GM23338 (cell line): ENCODE results near the gene TPGS2. TPM values are rescaled to one million over a fixed set of nuclear protein-coding genes. Genes with fewer than 3 reads are reported as not detected.

Experiments
- ATAC-seq: fragments of 200-7000 bp; cut with Tn5 transposase; 3 replicates; pipeline ENCODE4 v1.9.1; 2020
- DNase-seq: peaks from one replicate; pipeline ENCODE4 v3.0.0-alpha.2; 2015; ENCODE audit warnings: low spot score
- H2AFZ ChIP-seq: fragments of 200-600 bp; sonication (generic); 2 replicates; pipeline ENCODE4 v1.8.0; 2016; ENCODE audit warnings: antibody characterized with exemption, mild to moderate bottlenecking, moderate library complexity
- H3F3A ChIP-seq: fragments of 200-600 bp; sonication (generic); replicated peaks from 2 replicates; pipeline ENCODE4 v1.8.0; 2017; ENCODE audit warnings: antibody characterized with exemption, mixed run types, low read depth
- H3K27ac ChIP-seq: fragments of 200-600 bp; sonication (generic); 2 replicates; pipeline ENCODE4 v1.6.1; 2016; ENCODE audit warnings: low read depth
- H3K27me3 ChIP-seq: fragments of 200-600 bp; sonication (generic); 2 replicates; pipeline ENCODE4 v1.8.0; 2016; ENCODE audit warnings: mild to moderate bottlenecking, mixed run types, moderate library complexity; ENCODE audit not compliant: insufficient read depth
- H3K36me3 ChIP-seq: fragments of 200-600 bp; sonication (generic); 2 replicates; pipeline ENCODE4 v1.8.0; 2016; ENCODE audit warnings: mild to moderate bottlenecking; ENCODE audit not compliant: insufficient read depth
- H3K4me1 ChIP-seq: fragments of 200-600 bp; sonication (generic); 2 replicates; pipeline ENCODE4 v1.8.0; 2016; ENCODE audit warnings: mild to moderate bottlenecking, moderate library complexity; ENCODE audit not compliant: insufficient read depth
- H3K4me2 ChIP-seq: fragments of 200-600 bp; sonication (generic); 2 replicates; pipeline ENCODE4 v1.7.1; 2017; ENCODE audit warnings: mixed run types
- H3K4me3 ChIP-seq: fragments of 200-600 bp; sonication (generic); 2 replicates; pipeline ENCODE4 v1.6.1; 2016; ENCODE audit warnings: mixed run types
- H3K79me2 ChIP-seq: fragments of 200-600 bp; sonication (generic); replicated peaks from 2 replicates; pipeline ENCODE4 v1.8.0; 2017; ENCODE audit warnings: mild to moderate bottlenecking; ENCODE audit not compliant: insufficient read depth
- H3K9me2 ChIP-seq: fragments of 200-600 bp; sonication (generic); 2 replicates; pipeline ENCODE4 v1.8.0; 2017; ENCODE audit not compliant: insufficient read depth
- H4K20me1 ChIP-seq: fragments of 200-600 bp; sonication (generic); replicated peaks from 2 replicates; pipeline ENCODE4 v1.8.0; 2017; ENCODE audit warnings: mild to moderate bottlenecking; ENCODE audit not compliant: insufficient read depth
- H3K27ac Mint-ChIP-seq: 2 replicates; pipeline ENCODE4 v1.8.0; 2020; ENCODE audit warnings: inconsistent platforms, mild to moderate bottlenecking, moderate library complexity, mixed read lengths
- H3K27me3 Mint-ChIP-seq: 3 replicates; pipeline ENCODE4 v1.8.0; 2022; ENCODE audit warnings: low read depth, mild to moderate bottlenecking, moderate library complexity, mixed read lengths, inconsistent platforms; ENCODE audit not compliant: insufficient read depth, poor library complexity
- H3K36me3 Mint-ChIP-seq: 3 replicates; pipeline ENCODE4 v1.8.0; 2021; ENCODE audit warnings: low read depth, mild to moderate bottlenecking, inconsistent platforms, moderate library complexity, mixed read lengths
- H3K4me1 Mint-ChIP-seq: 3 replicates; pipeline ENCODE4 v1.8.0; 2020; ENCODE audit warnings: mild to moderate bottlenecking, inconsistent platforms, mixed read lengths
- H3K4me3 Mint-ChIP-seq: 3 replicates; pipeline ENCODE4 v1.8.0; 2021; ENCODE audit warnings: moderate library complexity, mild to moderate bottlenecking, inconsistent platforms, mixed read lengths
- H3K9me3 Mint-ChIP-seq: 3 replicates; pipeline ENCODE4 v1.8.0; 2020; ENCODE audit warnings: moderate library complexity, mild to moderate bottlenecking, inconsistent platforms, mixed read lengths
- CREB1 ChIP-seq: fragments of 250-450 bp; sonication (Bioruptor Pico); IDR thresholded peaks from 2 replicates; pipeline ENCODE4 v1.5.0; 2020; ENCODE audit warnings: low read depth, mild to moderate bottlenecking, moderate library complexity
- polyA plus RNA-seq: library from polyadenylated mRNA; unstranded; fragments of >200 nt; fragmentation: Nextera tagmentation; extraction: Ambion mirVana; gene quantifications from 2 replicates; pipeline ENCODE4 v1.2.1, GENCODE V29; 2016
- total RNA-seq: library from RNA; depleted of rRNA; stranded (reverse); fragments of >200 nt; shearing (Covaris generic); gene quantifications from 2 replicates; pipeline ENCODE4 v1.2.3, GENCODE V29; 2014
- TF ChIP-seq, protein P1 (sequence below): IDR thresholded peaks from one replicate; pipeline ENCODE4 v1.6.1; 2018; ENCODE audit warnings: antibody characterized with exemption; ENCODE audit not compliant: unreplicated experiment
- TF ChIP-seq, protein P2 (sequence below): fragments of 250-450 bp; sonication (Bioruptor Pico); IDR thresholded peaks from 2 replicates; pipeline ENCODE4 v1.5.0; 2020; ENCODE audit warnings: mild to moderate bottlenecking, moderate library complexity

TPGS2 gene
- total and polyA plus RNA-seq, 2 experiments from 2014 or later: 136 to 167 TPM

DNA sequence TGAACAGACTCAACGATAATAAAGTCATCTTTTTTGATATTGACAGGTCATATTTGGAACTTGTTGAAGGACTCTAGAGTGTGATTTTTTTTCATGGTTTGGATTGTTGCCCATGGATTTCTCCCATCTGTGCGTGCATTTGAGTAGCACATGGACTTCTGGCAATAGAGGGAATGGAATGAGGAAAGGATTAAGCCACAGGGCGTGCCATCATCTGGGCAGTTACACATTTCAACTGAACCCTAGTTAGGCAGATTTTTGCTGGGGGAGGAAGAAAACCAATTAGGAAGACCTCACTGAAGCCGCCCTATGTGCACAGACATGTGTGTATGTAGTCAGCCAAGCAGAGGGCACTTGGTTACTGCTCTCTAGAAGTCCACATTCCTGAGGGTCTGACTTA lies 72.6 kb downstream of the TPGS2 start:
- H3K36me3 Mint-ChIP-seq: no peaks in the 10 kb centered on the region; the same call in 2 of the 3 replicates
- H3K4me1 Mint-ChIP-seq: no peaks in the 10 kb centered on the region; the same call in 1 of the 3 replicates

More for the DNA sequence above, 72.6 kb downstream of the TPGS2 start:
- Mint-ChIP-seq H3K4me3 (no peak overlapping the region), H3K27ac (no peak overlapping the region), H3K9me3 (no peaks in the 10 kb centered on the region; the same call in 2 of the 3 replicates), H3K27me3 (no peaks in the 10 kb centered on the region)
- no peak overlapping the region for H2AFZ ChIP-seq
- no peak for ATAC-seq
- no peaks in the 10 kb centered on the region for H3K9me2 ChIP-seq
- no peak for DNase-seq
- H3K4me1 ChIP-seq: 0 out of 2 replicates have a peak, but pooled peaks cover 4% of the 10 kb centered on the region
- no peaks in the 10 kb centered on the region for H4K20me1 ChIP-seq
- H3K27ac ChIP-seq: no peak overlapping the region
- H3K4me3 ChIP-seq: no peak overlapping the region
- H3K79me2 ChIP-seq: no peaks in the 10 kb centered on the region
- no peaks in the 10 kb centered on the region for H3K27me3 ChIP-seq
- no peaks in the 10 kb centered on the region for H3K36me3 ChIP-seq
- TF ChIP-seq CREB1 (CRISPR knock-in tag): no peak
- TF ChIP-seq, protein P1, sequence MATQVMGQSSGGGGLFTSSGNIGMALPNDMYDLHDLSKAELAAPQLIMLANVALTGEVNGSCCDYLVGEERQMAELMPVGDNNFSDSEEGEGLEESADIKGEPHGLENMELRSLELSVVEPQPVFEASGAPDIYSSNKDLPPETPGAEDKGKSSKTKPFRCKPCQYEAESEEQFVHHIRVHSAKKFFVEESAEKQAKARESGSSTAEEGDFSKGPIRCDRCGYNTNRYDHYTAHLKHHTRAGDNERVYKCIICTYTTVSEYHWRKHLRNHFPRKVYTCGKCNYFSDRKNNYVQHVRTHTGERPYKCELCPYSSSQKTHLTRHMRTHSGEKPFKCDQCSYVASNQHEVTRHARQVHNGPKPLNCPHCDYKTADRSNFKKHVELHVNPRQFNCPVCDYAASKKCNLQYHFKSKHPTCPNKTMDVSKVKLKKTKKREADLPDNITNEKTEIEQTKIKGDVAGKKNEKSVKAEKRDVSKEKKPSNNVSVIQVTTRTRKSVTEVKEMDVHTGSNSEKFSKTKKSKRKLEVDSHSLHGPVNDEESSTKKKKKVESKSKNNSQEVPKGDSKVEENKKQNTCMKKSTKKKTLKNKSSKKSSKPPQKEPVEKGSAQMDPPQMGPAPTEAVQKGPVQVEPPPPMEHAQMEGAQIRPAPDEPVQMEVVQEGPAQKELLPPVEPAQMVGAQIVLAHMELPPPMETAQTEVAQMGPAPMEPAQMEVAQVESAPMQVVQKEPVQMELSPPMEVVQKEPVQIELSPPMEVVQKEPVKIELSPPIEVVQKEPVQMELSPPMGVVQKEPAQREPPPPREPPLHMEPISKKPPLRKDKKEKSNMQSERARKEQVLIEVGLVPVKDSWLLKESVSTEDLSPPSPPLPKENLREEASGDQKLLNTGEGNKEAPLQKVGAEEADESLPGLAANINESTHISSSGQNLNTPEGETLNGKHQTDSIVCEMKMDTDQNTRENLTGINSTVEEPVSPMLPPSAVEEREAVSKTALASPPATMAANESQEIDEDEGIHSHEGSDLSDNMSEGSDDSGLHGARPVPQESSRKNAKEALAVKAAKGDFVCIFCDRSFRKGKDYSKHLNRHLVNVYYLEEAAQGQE: no peak
- TF ChIP-seq, protein P2, sequence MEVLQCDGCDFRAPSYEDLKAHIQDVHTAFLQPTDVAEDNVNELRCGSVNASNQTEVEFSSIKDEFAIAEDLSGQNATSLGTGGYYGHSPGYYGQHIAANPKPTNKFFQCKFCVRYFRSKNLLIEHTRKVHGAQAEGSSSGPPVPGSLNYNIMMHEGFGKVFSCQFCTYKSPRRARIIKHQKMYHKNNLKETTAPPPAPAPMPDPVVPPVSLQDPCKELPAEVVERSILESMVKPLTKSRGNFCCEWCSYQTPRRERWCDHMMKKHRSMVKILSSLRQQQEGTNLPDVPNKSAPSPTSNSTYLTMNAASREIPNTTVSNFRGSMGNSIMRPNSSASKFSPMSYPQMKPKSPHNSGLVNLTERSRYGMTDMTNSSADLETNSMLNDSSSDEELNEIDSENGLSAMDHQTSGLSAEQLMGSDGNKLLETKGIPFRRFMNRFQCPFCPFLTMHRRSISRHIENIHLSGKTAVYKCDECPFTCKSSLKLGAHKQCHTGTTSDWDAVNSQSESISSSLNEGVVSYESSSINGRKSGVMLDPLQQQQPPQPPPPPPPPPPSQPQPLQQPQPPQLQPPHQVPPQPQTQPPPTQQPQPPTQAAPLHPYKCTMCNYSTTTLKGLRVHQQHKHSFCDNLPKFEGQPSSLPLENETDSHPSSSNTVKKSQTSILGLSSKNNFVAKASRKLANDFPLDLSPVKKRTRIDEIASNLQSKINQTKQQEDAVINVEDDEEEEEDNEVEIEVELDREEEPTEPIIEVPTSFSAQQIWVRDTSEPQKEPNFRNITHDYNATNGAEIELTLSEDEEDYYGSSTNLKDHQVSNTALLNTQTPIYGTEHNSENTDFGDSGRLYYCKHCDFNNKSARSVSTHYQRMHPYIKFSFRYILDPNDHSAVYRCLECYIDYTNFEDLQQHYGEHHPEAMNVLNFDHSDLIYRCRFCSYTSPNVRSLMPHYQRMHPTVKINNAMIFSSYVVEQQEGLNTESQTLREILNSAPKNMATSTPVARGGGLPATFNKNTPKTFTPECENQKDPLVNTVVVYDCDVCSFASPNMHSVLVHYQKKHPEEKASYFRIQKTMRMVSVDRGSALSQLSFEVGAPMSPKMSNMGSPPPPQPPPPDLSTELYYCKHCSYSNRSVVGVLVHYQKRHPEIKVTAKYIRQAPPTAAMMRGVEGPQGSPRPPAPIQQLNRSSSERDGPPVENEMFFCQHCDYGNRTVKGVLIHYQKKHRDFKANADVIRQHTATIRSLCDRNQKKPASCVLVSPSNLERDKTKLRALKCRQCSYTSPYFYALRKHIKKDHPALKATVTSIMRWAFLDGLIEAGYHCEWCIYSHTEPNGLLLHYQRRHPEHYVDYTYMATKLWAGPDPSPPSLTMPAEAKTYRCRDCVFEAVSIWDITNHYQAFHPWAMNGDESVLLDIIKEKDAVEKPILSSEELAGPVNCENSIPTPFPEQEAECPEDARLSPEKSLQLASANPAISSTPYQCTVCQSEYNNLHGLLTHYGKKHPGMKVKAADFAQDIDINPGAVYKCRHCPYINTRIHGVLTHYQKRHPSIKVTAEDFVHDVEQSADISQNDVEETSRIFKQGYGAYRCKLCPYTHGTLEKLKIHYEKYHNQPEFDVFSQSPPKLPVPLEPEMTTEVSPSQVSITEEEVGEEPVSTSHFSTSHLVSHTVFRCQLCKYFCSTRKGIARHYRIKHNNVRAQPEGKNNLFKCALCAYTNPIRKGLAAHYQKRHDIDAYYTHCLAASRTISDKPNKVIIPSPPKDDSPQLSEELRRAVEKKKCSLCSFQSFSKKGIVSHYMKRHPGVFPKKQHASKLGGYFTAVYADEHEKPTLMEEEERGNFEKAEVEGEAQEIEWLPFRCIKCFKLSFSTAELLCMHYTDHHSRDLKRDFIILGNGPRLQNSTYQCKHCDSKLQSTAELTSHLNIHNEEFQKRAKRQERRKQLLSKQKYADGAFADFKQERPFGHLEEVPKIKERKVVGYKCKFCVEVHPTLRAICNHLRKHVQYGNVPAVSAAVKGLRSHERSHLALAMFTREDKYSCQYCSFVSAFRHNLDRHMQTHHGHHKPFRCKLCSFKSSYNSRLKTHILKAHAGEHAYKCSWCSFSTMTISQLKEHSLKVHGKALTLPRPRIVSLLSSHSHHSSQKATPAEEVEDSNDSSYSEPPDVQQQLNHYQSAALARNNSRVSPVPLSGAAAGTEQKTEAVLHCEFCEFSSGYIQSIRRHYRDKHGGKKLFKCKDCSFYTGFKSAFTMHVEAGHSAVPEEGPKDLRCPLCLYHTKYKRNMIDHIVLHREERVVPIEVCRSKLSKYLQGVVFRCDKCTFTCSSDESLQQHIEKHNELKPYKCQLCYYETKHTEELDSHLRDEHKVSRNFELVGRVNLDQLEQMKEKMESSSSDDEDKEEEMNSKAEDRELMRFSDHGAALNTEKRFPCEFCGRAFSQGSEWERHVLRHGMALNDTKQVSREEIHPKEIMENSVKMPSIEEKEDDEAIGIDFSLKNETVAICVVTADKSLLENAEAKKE (CRISPR knock-in tag): no peak
- no peaks in the 10 kb centered on the region for H3F3A ChIP-seq
- H3K4me2 ChIP-seq: no peak overlapping the region
